GM06990 (cell line): ENCODE results near the gene FBF1.

Source experiments
- DNase-seq: peaks from one replicate; pipeline ENCODE4 v3.0.0-alpha.2; 2011; ENCODE audit not compliant: insufficient read length; ENCODE audit errors: extremely low read depth
- H3K27me3 ChIP-seq: replicated peaks from 2 replicates; pipeline ENCODE4 v1.6.0; 2011; ENCODE audit warnings: low read length; ENCODE audit not compliant: control insufficient read depth, insufficient read depth
- H3K36me3 ChIP-seq: 2 replicates; pipeline ENCODE4 v1.5.1; 2011; ENCODE audit warnings: low read length; ENCODE audit not compliant: control insufficient read depth, insufficient read depth
- H3K4me3 ChIP-seq: replicated peaks from 2 replicates; pipeline ENCODE4 v1.5.1; 2011; ENCODE audit warnings: low read depth, mild to moderate bottlenecking, control low read depth, low read length
- CTCF ChIP-seq: IDR thresholded peaks from 2 replicates; pipeline ENCODE4 v1.5.1; 2011; ENCODE audit warnings: low read length, control low read depth, mild to moderate bottlenecking, inconsistent platforms; ENCODE audit not compliant: insufficient read depth, poor library complexity, severe bottlenecking

The FBF1 gene

GRCh38 chr17:75950855-75951554 is 10.2 kb upstream of the FBF1 start:
- Histone ChIP-seq H3K36me3 (peaks cover 24% of the 10 kb centered on the region), H3K27me3 (no peaks in the 10 kb centered on the region), H3K4me3 (no peak overlapping the region)
- no peak for TF ChIP-seq CTCF
- no peak for DNase-seq

GRCh38 chr17:75950421-75950820 is 9.6 kb upstream of the FBF1 start:
- H3K27me3 ChIP-seq = no peaks in the 10 kb centered on the region
- no peak overlapping the region for H3K4me3 ChIP-seq
- DNase-seq = no peak
- peaks cover 20% of the 10 kb centered on the region for H3K36me3 ChIP-seq
- no peak for TF ChIP-seq CTCF

GRCh38 chr17:75945211-75945610 is 4.4 kb upstream of the FBF1 start:
- Histone ChIP-seq H3K27me3 (no peaks in the 10 kb centered on the region), H3K36me3 (peaks cover 6% of the 10 kb centered on the region), H3K4me3 (no peak overlapping the region)
- no peak for DNase-seq
- TF ChIP-seq CTCF = no peak

GRCh38 chr17:75943491-75943890 is 2.6 kb upstream of the FBF1 start:
- Histone ChIP-seq H3K36me3 (peaks cover 5% of the 10 kb centered on the region), H3K4me3 (no peak overlapping the region), H3K27me3 (no peaks in the 10 kb centered on the region)
- DNase-seq = no peak
- TF ChIP-seq CTCF = no peak

GRCh38 chr17:75942473-75942872 is 1.6 kb upstream of the FBF1 start:
- Histone ChIP-seq H3K27me3 (no peaks in the 10 kb centered on the region), H3K36me3 (peaks cover 2% of the 10 kb centered on the region), H3K4me3 (no peak overlapping the region)
- no peak for TF ChIP-seq CTCF
- DNase-seq = no peak

- Histone ChIP-seq H3K4me3 (peak overlapping the region; percentile 89), H3K27me3 (no peaks in the 10 kb centered on the region), H3K36me3 (no peaks in the 10 kb centered on the region; the same call in 1 of the 2 replicates)
- DNase-seq = no peak
- TF ChIP-seq CTCF = no peak
Observed at GRCh38 chr17:75941442-75941819, 589 bp upstream of the FBF1 start.
